Naive thymus-derived CD4-positive, alpha-beta T cell (primary cell): Measurements from ENCODE around the gene GFRAL. TPM values are rescaled to one million over a fixed set of nuclear protein-coding genes. Genes with fewer than 3 reads are reported as not detected.

Source experiments
- ATAC-seq: fragments of 150-1000 bp; cut with Tn5 transposase; 2 replicates; pipeline ENCODE4 v1.10.0; 2021; ENCODE audit warnings: mild to moderate bottlenecking, moderate library complexity
- CTCF ChIA-PET: fragments of 350-600 bp; sonication (Branson Sonifier 250); formaldehyde crosslinking; loops from one replicate; lab custom pipeline; 2021; ENCODE audit warnings: antibody characterized with exemption; lab: Charles Lee
- POLR2A ChIA-PET: fragments of 350-600 bp; sonication (Branson Sonifier 250); formaldehyde crosslinking; loops from one replicate; lab custom pipeline; 2021; ENCODE audit warnings: antibody characterized with exemption, inconsistent platforms; lab: Charles Lee
- DNase-seq, 9 donors: peaks; one replicate each; pipeline versions ENCODE4 v3.0.0 to v3.0.0-alpha.2; 2020 to 2022; ENCODE audit warnings: mixed read lengths in 1 of 9
- H3K27ac ChIP-seq: one replicate; pipeline ENCODE4 v1.7.0; 2013; ENCODE audit warnings: mild to moderate bottlenecking, low read depth, low read length, moderate library complexity
- H3K27me3 ChIP-seq, 2 donors: one replicate each; pipeline ENCODE4 v1.7.0; 2013; ENCODE audit warnings: low read length in 2 of 2, mild to moderate bottlenecking in 2 of 2, moderate library complexity in 2 of 2; ENCODE audit not compliant: control insufficient read depth in 2 of 2, insufficient read depth in 2 of 2
- H3K36me3 ChIP-seq, 3 experiments: 1 replicate in 2 of 3; 2 replicates in 1 of 3; pipeline ENCODE4 v1.7.0; 2013; ENCODE audit warnings: low read length in 3 of 3, mild to moderate bottlenecking in 3 of 3, moderate library complexity in 1 of 3; ENCODE audit not compliant: insufficient read depth in 3 of 3, control insufficient read depth in 2 of 3
- H3K4me1 ChIP-seq, 2 donors: one replicate each; pipeline ENCODE4 v1.7.0; 2013; ENCODE audit warnings: low read length in 2 of 2, mild to moderate bottlenecking in 2 of 2, moderate library complexity in 1 of 2; ENCODE audit not compliant: control insufficient read depth in 2 of 2, insufficient read depth in 2 of 2
- H3K4me3 ChIP-seq: 2 replicates; pipeline ENCODE4 v1.7.0; 2013; ENCODE audit warnings: mild to moderate bottlenecking, low read length
- H3K9me3 ChIP-seq, 3 experiments: 1 replicate in 2 of 3; 2 replicates in 1 of 3; pipeline ENCODE4 v1.7.0; 2013; ENCODE audit warnings: low read length in 3 of 3; ENCODE audit not compliant: control insufficient read depth in 2 of 3
- H3K27ac Mint-ChIP-seq, 9 donors: one replicate each; pipeline ENCODE4 v1.8.0; 2020 to 2022; ENCODE audit warnings: mixed read lengths in 9 of 9, mild to moderate bottlenecking in 8 of 9, moderate library complexity in 5 of 9, inconsistent platforms in 2 of 9
- H3K27me3 Mint-ChIP-seq, 5 donors: one replicate each; pipeline ENCODE4 v1.8.0; 2021 to 2022; ENCODE audit warnings: mixed read lengths in 5 of 5, mild to moderate bottlenecking in 1 of 5
- H3K36me3 Mint-ChIP-seq, 5 donors: one replicate each; pipeline ENCODE4 v1.8.0; 2020 to 2022; ENCODE audit warnings: mixed read lengths in 5 of 5, mild to moderate bottlenecking in 3 of 5, inconsistent platforms in 1 of 5
- H3K4me1 Mint-ChIP-seq, 7 donors: one replicate each; pipeline ENCODE4 v1.8.0; 2020 to 2022; ENCODE audit warnings: mixed read lengths in 7 of 7, mild to moderate bottlenecking in 3 of 7, inconsistent platforms in 1 of 7
- H3K4me3 Mint-ChIP-seq, 10 donors: one replicate each; pipeline ENCODE4 v1.8.0; 2020 to 2022; ENCODE audit warnings: mild to moderate bottlenecking in 10 of 10, mixed read lengths in 10 of 10, moderate library complexity in 6 of 10, inconsistent platforms in 2 of 10
- H3K9me3 Mint-ChIP-seq, 11 donors: one replicate each; pipeline ENCODE4 v1.8.0; 2020 to 2022; ENCODE audit warnings: mixed read lengths in 11 of 11, mild to moderate bottlenecking in 4 of 11, inconsistent platforms in 1 of 11, moderate library complexity in 1 of 11
- intact Hi-C, 2 donors: fragments of 100-400 bp; cut with micrococcal nuclease; formaldehyde crosslinking; loops; one replicate each; pipeline ENCODE4 v1.15.1; 2023
- polyA plus RNA-seq, 2 donors: library from polyadenylated mRNA; unstranded; fragments of 300-500 nt; fragmentation: Illumina TruSeq; gene quantifications; one replicate each; pipeline ENCODE4 v1.2.3, GENCODE V29; 2021
- total RNA-seq, 6 experiments: library from RNA in 5 of 6; stranded (reverse) in 5 of 6; gene quantifications; 1 replicate in 5 of 6; 2 replicates in 1 of 6; pipeline ENCODE4 v1.2.3 and lab custom pipeline; 2021 to 2026

GFRAL gene
- total and polyA plus RNA-seq, 7 experiments from 2014 or later: not detected

- Histone ChIP-seq H3K9me3 (no peaks in the 10 kb centered on the region), H3K4me3 (no peak overlapping the region), H3K27ac (no peak overlapping the region), H3K27me3 (no peaks in the 10 kb centered on the region), H3K36me3 (no peaks in the 10 kb centered on the region), H3K4me1 (no peaks in the 10 kb centered on the region)
- Mint-ChIP-seq H3K36me3 (no peaks in the 10 kb centered on the region), H3K27me3 (peaks cover 0 to 4% (median 0%) of the 10 kb centered on the region in 5 donors), H3K4me1 (no peaks in the 10 kb centered on the region), H3K9me3 (peaks cover 0 to 24% (median 4%) of the 10 kb centered on the region in 11 donors), H3K4me3 (no peak overlapping the region), H3K27ac (no peak overlapping the region)
- ATAC-seq (no peak), DNase-seq (no peak)
- intact Hi-C loops: no loop called here
- CTCF ChIA-PET: no interaction called here
- POLR2A ChIA-PET: no interaction called here
Observed at GRCh38 chr6:55379895-55380294, 52.6 kb downstream of the GFRAL start.

- H3K27ac Mint-ChIP-seq: no peak overlapping the region
- H3K4me3 Mint-ChIP-seq: no peak overlapping the region
- no peaks in the 10 kb centered on the region for H3K27me3 ChIP-seq
- intact Hi-C loops: no loop called here
- no peaks in the 10 kb centered on the region for H3K27me3 Mint-ChIP-seq
- CTCF ChIA-PET: no interaction called here
- H3K9me3 Mint-ChIP-seq: peaks cover 0 to 18% (median 4%) of the 10 kb centered on the region in 11 donors
- no peaks in the 10 kb centered on the region for H3K36me3 ChIP-seq
- no peak overlapping the region for H3K4me3 ChIP-seq
- H3K4me1 ChIP-seq: no peaks in the 10 kb centered on the region
- H3K27ac ChIP-seq: no peak overlapping the region
- H3K36me3 Mint-ChIP-seq: no peaks in the 10 kb centered on the region
- no peak for DNase-seq
- no peak for ATAC-seq
- no peaks in the 10 kb centered on the region for H3K4me1 Mint-ChIP-seq
- POLR2A ChIA-PET: no interaction called here
- no peaks in the 10 kb centered on the region for H3K9me3 ChIP-seq
Observed at GRCh38 chr6:55388211-55388610, 60.9 kb downstream of the GFRAL start.

- ChIA-PET CTCF (no interaction called here), POLR2A (no interaction called here)
- no peak for ATAC-seq
- H3K4me1 ChIP-seq: no peaks in the 10 kb centered on the region
- DNase-seq: no peak
- Mint-ChIP-seq H3K27me3 (no peaks in the 10 kb centered on the region), H3K4me3 (no peak overlapping the region), H3K4me1 (no peaks in the 10 kb centered on the region), H3K9me3 (peaks cover 0 to 10% (median 3%) of the 10 kb centered on the region in 11 donors), H3K36me3 (no peaks in the 10 kb centered on the region), H3K27ac (no peak overlapping the region)
- no peak overlapping the region for H3K27ac ChIP-seq
- H3K4me3 ChIP-seq: no peak overlapping the region
- H3K36me3 ChIP-seq: no peaks in the 10 kb centered on the region
- H3K27me3 ChIP-seq: no peaks in the 10 kb centered on the region
- intact Hi-C loops: no loop called here
- H3K9me3 ChIP-seq: no peaks in the 10 kb centered on the region
Observed at GRCh38 chr6:55395871-55396270, 68.6 kb downstream of the GFRAL start.

GRCh38 chr6:55397986-55398385, 70.7 kb downstream of the GFRAL start:
- intact Hi-C loops: no loop called here
- Histone ChIP-seq H3K4me1 (no peaks in the 10 kb centered on the region), H3K9me3 (no peaks in the 10 kb centered on the region), H3K4me3 (no peak overlapping the region), H3K36me3 (no peaks in the 10 kb centered on the region), H3K27ac (no peak overlapping the region), H3K27me3 (no peaks in the 10 kb centered on the region)
- Mint-ChIP-seq H3K27ac (no peak overlapping the region), H3K4me1 (no peaks in the 10 kb centered on the region), H3K27me3 (no peaks in the 10 kb centered on the region), H3K4me3 (no peak overlapping the region), H3K36me3 (no peaks in the 10 kb centered on the region), H3K9me3 (peaks cover 0 to 8% (median 0%) of the 10 kb centered on the region in 11 donors)
- ATAC-seq (no peak), DNase-seq (no peak)
- POLR2A ChIA-PET: no interaction called here
- CTCF ChIA-PET: no interaction called here

- Mint-ChIP-seq H3K4me3 (no peak overlapping the region), H3K4me1 (no peaks in the 10 kb centered on the region), H3K9me3 (peaks cover 0 to 8% (median under 1%) of the 10 kb centered on the region in 11 donors), H3K36me3 (no peaks in the 10 kb centered on the region), H3K27me3 (no peaks in the 10 kb centered on the region), H3K27ac (no peak overlapping the region)
- Histone ChIP-seq H3K4me1 (no peaks in the 10 kb centered on the region), H3K36me3 (no peaks in the 10 kb centered on the region), H3K9me3 (no peaks in the 10 kb centered on the region), H3K27me3 (no peaks in the 10 kb centered on the region), H3K4me3 (no peak overlapping the region), H3K27ac (no peak overlapping the region)
- intact Hi-C loops: no loop called here
- DNase-seq: no peak
- ChIA-PET CTCF (no interaction called here), POLR2A (no interaction called here)
- ATAC-seq: no peak
Observed at GRCh38 chr6:55399351-55399750, 72.1 kb downstream of the GFRAL start.

- ChIA-PET CTCF (no interaction called here), POLR2A (no interaction called here)
- ATAC-seq: no peak
- intact Hi-C loops: no loop called here
- no peaks in the 10 kb centered on the region for H3K27me3 Mint-ChIP-seq
- Histone ChIP-seq H3K27ac (no peak overlapping the region), H3K4me3 (no peak overlapping the region), H3K36me3 (no peaks in the 10 kb centered on the region), H3K4me1 (no peaks in the 10 kb centered on the region), H3K9me3 (no peaks in the 10 kb centered on the region), H3K27me3 (no peaks in the 10 kb centered on the region)
- DNase-seq: no peak
- no peaks in the 10 kb centered on the region for H3K4me1 Mint-ChIP-seq
- no peak overlapping the region for H3K4me3 Mint-ChIP-seq
- H3K9me3 Mint-ChIP-seq: peaks cover 0 to 7% (median 4%) of the 10 kb centered on the region in 11 donors
- no peak overlapping the region for H3K27ac Mint-ChIP-seq
- H3K36me3 Mint-ChIP-seq: no peaks in the 10 kb centered on the region
Observed at GRCh38 chr6:55405474-55406235, 78.4 kb downstream of the GFRAL start.

GRCh38 chr6:55410674-55411073, 83.4 kb downstream of the GFRAL start:
- Mint-ChIP-seq H3K27me3 (no peaks in the 10 kb centered on the region), H3K4me1 (no peaks in the 10 kb centered on the region), H3K4me3 (no peak overlapping the region), H3K27ac (no peak overlapping the region), H3K36me3 (no peaks in the 10 kb centered on the region), H3K9me3 (peaks cover 0 to 26% (median 6%) of the 10 kb centered on the region in 11 donors)
- no peak overlapping the region for H3K27ac ChIP-seq
- intact Hi-C loops: no loop called here
- H3K4me1 ChIP-seq: no peaks in the 10 kb centered on the region
- CTCF ChIA-PET: no interaction called here
- no peaks in the 10 kb centered on the region for H3K36me3 ChIP-seq
- H3K4me3 ChIP-seq: no peak overlapping the region
- POLR2A ChIA-PET: no interaction called here
- DNase-seq (no peak), ATAC-seq (no peak)
- no peaks in the 10 kb centered on the region for H3K9me3 ChIP-seq
- H3K27me3 ChIP-seq: no peaks in the 10 kb centered on the region
